Spleen (tissue), 11 donors: ENCODE data around the gene ESR1. TPM values are rescaled to one million over a fixed set of nuclear protein-coding genes. Genes with fewer than 3 reads are reported as not detected.

Experiments used
- DNase-seq: peaks from one replicate; pipeline ENCODE4 v3.0.0-alpha.2; 2020
- H3K27ac ChIP-seq, 8 donors: fragments of 200-600 bp; sonication (generic) in 7 of 8; 1 replicate in 4 of 8; 2 replicates in 4 of 8; pipeline versions ENCODE4 v1.5.0 to v1.8.0; 2016 to 2021; ENCODE audit warnings: inconsistent platforms in 4 of 8, mild to moderate bottlenecking in 4 of 8, moderate library complexity in 1 of 8
- H3K27me3 ChIP-seq, 7 donors: fragments of 200-600 bp; sonication (generic) in 6 of 7; replicated peaks in 1 of 7; 1 replicate in 4 of 7; 2 replicates in 3 of 7; pipeline versions ENCODE4 v1.5.0 to v1.8.0; 2016 to 2021; ENCODE audit warnings: inconsistent platforms in 3 of 7, mild to moderate bottlenecking in 1 of 7
- H3K36me3 ChIP-seq, 6 donors: fragments of 200-600 bp; sonication (generic) in 5 of 6; 1 replicate in 4 of 6; 2 replicates in 2 of 6; pipeline versions ENCODE4 v1.5.0 to v1.8.0; 2016 to 2021; ENCODE audit warnings: inconsistent platforms in 2 of 6
- H3K4me1 ChIP-seq, 6 donors: fragments of 200-600 bp; sonication (generic) in 5 of 6; 1 replicate in 3 of 6; 2 replicates in 3 of 6; pipeline versions ENCODE4 v1.5.0 to v1.8.0; 2016 to 2021; ENCODE audit warnings: inconsistent platforms in 3 of 6
- H3K4me3 ChIP-seq, 8 donors: fragments of 200-600 bp; sonication (generic) in 7 of 8; 1 replicate in 4 of 8; 2 replicates in 4 of 8; pipeline versions ENCODE4 v1.5.0 to v1.8.0; 2016 to 2021; ENCODE audit warnings: inconsistent platforms in 4 of 8, mild to moderate bottlenecking in 4 of 8, moderate library complexity in 2 of 8
- H3K9me3 ChIP-seq, 8 donors: fragments of 200-600 bp; sonication (generic) in 7 of 8; 1 replicate in 4 of 8; 2 replicates in 4 of 8; pipeline versions ENCODE4 v1.5.0 to v1.8.0; 2016 to 2021; ENCODE audit warnings: inconsistent platforms in 4 of 8
- POLR2A ChIP-seq, 3 donors: fragments of 450-650 bp; IDR thresholded peaks; one replicate each; pipeline ENCODE4 v1.5.1; 2017; ENCODE audit warnings: antibody characterized with exemption in 3 of 3, mild to moderate bottlenecking in 1 of 3
- POLR2AphosphoS5 ChIP-seq, 3 donors: sonication (generic); formaldehyde crosslinking; IDR thresholded peaks; one replicate each; pipeline ENCODE4 v1.5.1; 2017; ENCODE audit warnings: antibody characterized with exemption in 3 of 3
- WGBS, 5 donors: extraction: QIAGEN DNeasy Blood & Tissue Kit in 3 of 5; methylation state at CpG; one replicate each; pipeline versions ENCODE4 v1.1.5 to v1.1.7; 2013 to 2018; 5-methylcytosine and 5-hydroxymethylcytosine counted together
- intact Hi-C: fragments of 100-400 bp; cut with DNase I; formaldehyde crosslinking; loops from one replicate; pipeline ENCODE4 v1.15.0; 2023; ENCODE audit warnings: low total_unique reads
- polyA plus RNA-seq, 3 donors: library from polyadenylated mRNA; stranded (reverse); fragments of 200-250 nt; gene quantifications; one replicate each; pipeline ENCODE4 v1.2.1, GENCODE V29; 2013
- total RNA-seq, 7 donors: library from RNA; depleted of rRNA in 3 of 7; stranded (reverse); fragments of >200 nt in 3 of 7; fragmentation: NEBNext Ultra II Directional in 4 of 7; extraction: Animal tissue kit (Norgen Biotek cat#: 25700) in 4 of 7; gene quantifications; one replicate each; pipeline versions ENCODE4 v1.1.0 to v1.2.1, GENCODE V29; 2016 to 2021
- TF ChIP-seq, protein P1 (sequence below), 11 experiments: fragments of 200-600 bp in 7 of 11; fragments of 450-650 bp in 4 of 11; sonication (generic) in 4 of 11; IDR thresholded peaks in 8 of 11; conservative IDR thresholded peaks in 3 of 11; 1 replicate in 7 of 11; 2 replicates in 4 of 11; pipeline versions ENCODE4 v1.4.0 to v1.8.0; 2016 to 2021; ENCODE audit warnings: antibody characterized with exemption in 11 of 11, inconsistent platforms in 4 of 11, mild to moderate bottlenecking in 1 of 11
- donor health status: healthy with polysubstance abuse.
- donor health status: DM: no; HTN: no; CAD: no; lungs with moderate emphysema.
- donor health status: DM: no; HTN: no; CAD: no.
- donor health status: Bipolar disorder and iron deficiency.
- donor health status: healthy.
- donor health status: DM: no; HTN: no; CAD: no.
- donor health status: DM: yes; HTN: yes; CAD: no.

Gene ESR1
- total and polyA plus RNA-seq, 10 donors, result 0.35 to 7.3 (median 3.2) TPM

- H3K4me3 ChIP-seq, result peak overlapping the region in 1 of 8 donors; percentile 18
- DNase-seq, result peak; percentile 84
Observed at GRCh38 chr6:152112491-152113261, 305.2 kb downstream of the ESR1 start.

GRCh38 chr6:152117156-152118133 is 310.0 kb downstream of the ESR1 start:
- Histone ChIP-seq H3K36me3 (peaks cover 2 to 44% (median 31%) of the 10 kb centered on the region in 6 donors), H3K9me3 (no peaks in the 10 kb centered on the region), H3K4me1 (peaks cover 0 to 7% (median 0%) of the 10 kb centered on the region in 6 donors), H3K27ac (peak overlapping the region in 2 of 8 donors; percentile 8 to 16), H3K4me3 (no peak overlapping the region), H3K27me3 (no peaks in the 10 kb centered on the region)
- WGBS, 5 donors, result 84 to 93% (median 88%) methylated on average over 9 of the region's 9 CpGs
- no peak for DNase-seq
- TF ChIP-seq POLR2A (IDR thresholded peaks at IDR 0.05), result no peak
- no peak for TF ChIP-seq POLR2AphosphoS5 (IDR thresholded peaks at IDR 0.05)
- TF ChIP-seq, protein P1, sequence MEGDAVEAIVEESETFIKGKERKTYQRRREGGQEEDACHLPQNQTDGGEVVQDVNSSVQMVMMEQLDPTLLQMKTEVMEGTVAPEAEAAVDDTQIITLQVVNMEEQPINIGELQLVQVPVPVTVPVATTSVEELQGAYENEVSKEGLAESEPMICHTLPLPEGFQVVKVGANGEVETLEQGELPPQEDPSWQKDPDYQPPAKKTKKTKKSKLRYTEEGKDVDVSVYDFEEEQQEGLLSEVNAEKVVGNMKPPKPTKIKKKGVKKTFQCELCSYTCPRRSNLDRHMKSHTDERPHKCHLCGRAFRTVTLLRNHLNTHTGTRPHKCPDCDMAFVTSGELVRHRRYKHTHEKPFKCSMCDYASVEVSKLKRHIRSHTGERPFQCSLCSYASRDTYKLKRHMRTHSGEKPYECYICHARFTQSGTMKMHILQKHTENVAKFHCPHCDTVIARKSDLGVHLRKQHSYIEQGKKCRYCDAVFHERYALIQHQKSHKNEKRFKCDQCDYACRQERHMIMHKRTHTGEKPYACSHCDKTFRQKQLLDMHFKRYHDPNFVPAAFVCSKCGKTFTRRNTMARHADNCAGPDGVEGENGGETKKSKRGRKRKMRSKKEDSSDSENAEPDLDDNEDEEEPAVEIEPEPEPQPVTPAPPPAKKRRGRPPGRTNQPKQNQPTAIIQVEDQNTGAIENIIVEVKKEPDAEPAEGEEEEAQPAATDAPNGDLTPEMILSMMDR (IDR thresholded peaks at IDR 0.05 in 8 of 11, conservative IDR thresholded peaks at IDR 0.05 in 3 of 11), result no peak
- intact Hi-C loops, result no loop called here

More at GRCh38 chr6:152112491-152113261, 305.2 kb downstream of the ESR1 start:
- H3K4me1 ChIP-seq, result peaks cover 0 to 25% (median 0%) of the 10 kb centered on the region in 6 donors
- WGBS, 5 donors, result 62 to 77% (median 68%) methylated on average over 15 of the region's 15 CpGs
- H3K27me3 ChIP-seq, result no peaks in the 10 kb centered on the region
- no peaks in the 10 kb centered on the region for H3K9me3 ChIP-seq
- no peaks in the 10 kb centered on the region for H3K36me3 ChIP-seq
- no peak for TF ChIP-seq POLR2A (IDR thresholded peaks at IDR 0.05)
- TF ChIP-seq, protein P1 (IDR thresholded peaks at IDR 0.05 in 8 of 11, conservative IDR thresholded peaks at IDR 0.05 in 3 of 11), result no peak
- peak; percentile 33 to 52 (median 42) for TF ChIP-seq POLR2AphosphoS5 (IDR thresholded peaks at IDR 0.05)
- intact Hi-C loops, result no loop called here
- peak overlapping the region in 3 of 8 donors; percentile 6 to 44 (median 34) for H3K27ac ChIP-seq

DNA sequence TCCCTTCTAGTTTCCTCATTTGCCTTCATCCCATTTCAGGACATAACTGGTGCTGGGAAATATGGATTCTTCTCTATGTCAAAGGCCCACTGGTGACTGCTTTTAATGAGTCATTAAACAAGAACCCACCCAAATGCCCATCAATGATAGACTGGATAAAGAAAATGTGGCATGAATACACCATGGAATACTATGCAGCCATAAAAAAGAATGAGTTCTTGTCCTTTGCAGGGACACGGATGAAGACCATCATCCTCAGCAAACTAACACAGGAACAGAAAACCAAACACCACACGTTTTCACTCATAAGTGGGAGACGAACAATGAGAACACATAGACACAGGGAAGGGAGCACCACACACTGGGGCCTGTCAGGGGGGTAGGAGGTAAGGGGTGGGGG is 310.7 kb downstream of the ESR1 start:
- intact Hi-C loops, result no loop called here
- no peaks in the 10 kb centered on the region for H3K27me3 ChIP-seq
- DNase-seq, result no peak
- H3K9me3 ChIP-seq, result no peaks in the 10 kb centered on the region
- TF ChIP-seq POLR2AphosphoS5 (IDR thresholded peaks at IDR 0.05), result no peak
- TF ChIP-seq, protein P1 (IDR thresholded peaks at IDR 0.05 in 8 of 11, conservative IDR thresholded peaks at IDR 0.05 in 3 of 11), result no peak
- TF ChIP-seq POLR2A (IDR thresholded peaks at IDR 0.05), result no peak
- no peak overlapping the region for H3K4me3 ChIP-seq
- peak overlapping the region in 1 of 8 donors; percentile 16 for H3K27ac ChIP-seq
- 90 to 100% (median 95%) methylated on average over 3 of the region's 3 CpGs for WGBS, 5 donors
- H3K4me1 ChIP-seq, result peaks cover 0 to 4% (median 0%) of the 10 kb centered on the region in 6 donors
- peaks cover 4 to 52% (median 38%) of the 10 kb centered on the region in 6 donors for H3K36me3 ChIP-seq
